Measurements from ENCODE around the gene OSMR.

OSMR gene

DNA sequence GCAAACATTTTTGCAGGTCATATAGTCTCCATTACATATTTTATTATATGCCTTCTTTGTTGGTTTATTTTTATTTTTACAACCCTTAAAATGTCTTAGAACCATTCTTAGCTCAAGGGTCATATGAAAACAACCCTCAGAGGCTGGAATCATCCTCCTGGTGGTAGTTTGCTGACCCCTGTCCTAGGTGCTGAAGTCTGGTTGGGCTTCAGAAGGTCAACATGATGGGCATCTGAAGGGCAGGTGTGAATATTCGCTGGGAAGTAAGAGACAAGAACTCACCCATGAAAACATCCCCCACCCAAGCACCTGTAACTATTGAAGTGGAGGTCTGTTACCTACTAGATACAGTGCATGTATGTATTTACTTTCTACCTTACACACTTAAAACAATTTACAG is 75.4 kb downstream of the OSMR start:
- DNase-seq (ENCODE audit: low spot score) (no peak), ATAC-seq (ENCODE audit: low read depth) (no peak)
- Histone ChIP-seq H3K27me3 (ENCODE audit: insufficient read depth, poor library complexity, severe bottlenecking) (no peaks in the 10 kb centered on the region), H3K36me3 (ENCODE audit: low read depth) (peaks cover 94% of the 10 kb centered on the region), H3K27ac (ENCODE audit: poor library complexity, severe bottlenecking) (no peak overlapping the region), H3K9me3 (ENCODE audit: severe bottlenecking) (no peaks in the 10 kb centered on the region), H3K4me1 (ENCODE audit: insufficient read depth, poor library complexity, severe bottlenecking) (no peaks in the 10 kb centered on the region), H3K4me3 (ENCODE audit: severe bottlenecking) (no peak overlapping the region)
- TF ChIP-seq, protein P1, sequence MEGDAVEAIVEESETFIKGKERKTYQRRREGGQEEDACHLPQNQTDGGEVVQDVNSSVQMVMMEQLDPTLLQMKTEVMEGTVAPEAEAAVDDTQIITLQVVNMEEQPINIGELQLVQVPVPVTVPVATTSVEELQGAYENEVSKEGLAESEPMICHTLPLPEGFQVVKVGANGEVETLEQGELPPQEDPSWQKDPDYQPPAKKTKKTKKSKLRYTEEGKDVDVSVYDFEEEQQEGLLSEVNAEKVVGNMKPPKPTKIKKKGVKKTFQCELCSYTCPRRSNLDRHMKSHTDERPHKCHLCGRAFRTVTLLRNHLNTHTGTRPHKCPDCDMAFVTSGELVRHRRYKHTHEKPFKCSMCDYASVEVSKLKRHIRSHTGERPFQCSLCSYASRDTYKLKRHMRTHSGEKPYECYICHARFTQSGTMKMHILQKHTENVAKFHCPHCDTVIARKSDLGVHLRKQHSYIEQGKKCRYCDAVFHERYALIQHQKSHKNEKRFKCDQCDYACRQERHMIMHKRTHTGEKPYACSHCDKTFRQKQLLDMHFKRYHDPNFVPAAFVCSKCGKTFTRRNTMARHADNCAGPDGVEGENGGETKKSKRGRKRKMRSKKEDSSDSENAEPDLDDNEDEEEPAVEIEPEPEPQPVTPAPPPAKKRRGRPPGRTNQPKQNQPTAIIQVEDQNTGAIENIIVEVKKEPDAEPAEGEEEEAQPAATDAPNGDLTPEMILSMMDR (IDR thresholded peaks at IDR 0.05; ENCODE audit: poor library complexity, severe bottlenecking): no peak

DNA sequence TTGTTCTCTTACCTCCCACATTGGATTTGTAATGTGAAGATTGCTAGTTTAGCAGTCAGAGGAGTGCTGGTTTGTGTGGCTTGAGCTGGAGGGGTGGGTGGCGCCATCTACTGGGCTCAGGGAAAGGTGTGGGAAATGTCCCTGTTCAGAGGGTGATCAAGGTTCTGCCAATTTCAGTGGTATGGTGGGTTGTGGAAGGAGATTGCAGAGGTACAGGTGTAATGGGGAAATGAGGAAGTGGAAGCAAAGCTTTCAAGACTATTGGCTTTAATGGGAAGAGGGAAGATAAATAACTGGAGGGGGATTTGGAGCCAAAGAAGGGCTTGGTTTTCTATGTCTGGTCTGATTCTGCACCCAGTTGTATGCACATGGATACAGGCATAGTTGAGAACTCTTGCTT is 76.4 kb downstream of the OSMR start:
- H3K4me1 ChIP-seq (ENCODE audit: insufficient read depth, poor library complexity, severe bottlenecking): no peaks in the 10 kb centered on the region
- no peak for DNase-seq (ENCODE audit: low spot score)
- TF ChIP-seq, protein P1 (IDR thresholded peaks at IDR 0.05; ENCODE audit: poor library complexity, severe bottlenecking): peak; percentile 97
- H3K9me3 ChIP-seq (ENCODE audit: severe bottlenecking): no peaks in the 10 kb centered on the region
- no peak overlapping the region for H3K27ac ChIP-seq (ENCODE audit: poor library complexity, severe bottlenecking)
- peak; percentile 88 for ATAC-seq (ENCODE audit: low read depth)
- no peak overlapping the region for H3K4me3 ChIP-seq (ENCODE audit: severe bottlenecking)
- no peaks in the 10 kb centered on the region for H3K27me3 ChIP-seq (ENCODE audit: insufficient read depth, poor library complexity, severe bottlenecking)
- peaks cover 97% of the 10 kb centered on the region for H3K36me3 ChIP-seq (ENCODE audit: low read depth)

- H3K36me3 ChIP-seq (ENCODE audit: low read depth): peaks cover 97% of the 10 kb centered on the region
- H3K27me3 ChIP-seq (ENCODE audit: insufficient read depth, poor library complexity, severe bottlenecking): no peaks in the 10 kb centered on the region
- TF ChIP-seq, protein P1 (IDR thresholded peaks at IDR 0.05; ENCODE audit: poor library complexity, severe bottlenecking): no peak
- no peak overlapping the region for H3K27ac ChIP-seq (ENCODE audit: poor library complexity, severe bottlenecking)
- no peak for ATAC-seq (ENCODE audit: low read depth)
- H3K9me3 ChIP-seq (ENCODE audit: severe bottlenecking): no peaks in the 10 kb centered on the region
- H3K4me3 ChIP-seq (ENCODE audit: severe bottlenecking): no peak overlapping the region
- DNase-seq (ENCODE audit: low spot score): no peak
- no peaks in the 10 kb centered on the region for H3K4me1 ChIP-seq (ENCODE audit: insufficient read depth, poor library complexity, severe bottlenecking)
These were observed 78.0 kb downstream of the OSMR start for GRCh38 chr5:38923661-38924451.

GRCh38 chr5:38925154-38925925 is 79.5 kb downstream of the OSMR start:
- TF ChIP-seq, protein P1 (IDR thresholded peaks at IDR 0.05; ENCODE audit: poor library complexity, severe bottlenecking): no peak
- no peaks in the 10 kb centered on the region for H3K4me1 ChIP-seq (ENCODE audit: insufficient read depth, poor library complexity, severe bottlenecking)
- ATAC-seq (ENCODE audit: low read depth) (no peak), DNase-seq (ENCODE audit: low spot score) (no peak)
- H3K9me3 ChIP-seq (ENCODE audit: severe bottlenecking): no peaks in the 10 kb centered on the region
- no peaks in the 10 kb centered on the region for H3K27me3 ChIP-seq (ENCODE audit: insufficient read depth, poor library complexity, severe bottlenecking)
- H3K4me3 ChIP-seq (ENCODE audit: severe bottlenecking): no peak overlapping the region
- no peak overlapping the region for H3K27ac ChIP-seq (ENCODE audit: poor library complexity, severe bottlenecking)
- H3K36me3 ChIP-seq (ENCODE audit: low read depth): peaks cover 97% of the 10 kb centered on the region
